K562 (cell line): ENCODE measurements around the gene TMEM205. TPM values are rescaled to one million over a fixed set of nuclear protein-coding genes. Genes with fewer than 3 reads are reported as not detected.
A peak's percentile ranks its signal among the peaks of the same experiment; 100 is the strongest.

Experiments used
- ADNP ChIP-seq: fragments of 200-800 bp; sonication (Bioruptor generic); IDR thresholded peaks from 2 replicates; pipeline ENCODE4 v1.6.1; 2016; ENCODE audit warnings: missing genetic modification characterization, missing compliant biosample characterization
- BRD4 ChIP-seq: fragments of 200-600 bp; sonication (generic); IDR thresholded peaks from 2 replicates; pipeline ENCODE4 v1.6.1; 2017; ENCODE audit warnings: inconsistent platforms
- CBX3 ChIP-seq, 2 experiments: IDR thresholded peaks; 1 replicate in 1 of 2; 2 replicates in 1 of 2; pipeline ENCODE4 v1.6.1; 2012; ENCODE audit warnings: inconsistent platforms in 2 of 2, low read length in 2 of 2, borderline replicate concordance in 1 of 2, control low read depth in 1 of 2
- CC2D1A ChIP-seq: fragments of 450-650 bp; IDR thresholded peaks from 2 replicates; pipeline ENCODE4 v1.6.1; 2017; ENCODE audit warnings: mild to moderate bottlenecking
- CHCHD3 ChIP-seq: fragments of 250-450 bp; sonication (Bioruptor Pico); IDR thresholded peaks from 2 replicates; pipeline ENCODE4 v2.1.2; 2022; ENCODE audit warnings: mild to moderate bottlenecking
- CHD2 ChIP-seq: IDR thresholded peaks from 2 replicates; pipeline ENCODE4 v1.6.1; 2011; ENCODE audit warnings: low read depth, low read length
- CLOCK ChIP-seq: fragments of 250-450 bp; sonication (Bioruptor Pico); IDR thresholded peaks from 2 replicates; pipeline ENCODE4 v1.4.0; 2020; ENCODE audit warnings: mild to moderate bottlenecking, moderate library complexity, borderline replicate concordance
- CREB1 ChIP-seq, 2 experiments: sonication (generic) in 1 of 2; formaldehyde crosslinking in 1 of 2; IDR thresholded peaks; 2 replicates each; pipeline versions ENCODE4 v1.6.1 to v1.8.0; 2012 to 2022; ENCODE audit warnings: inconsistent platforms in 1 of 2, mild to moderate bottlenecking in 1 of 2, missing genetic modification reagents in 1 of 2, moderate library complexity in 1 of 2
- CREB3L1 ChIP-seq: fragments of 450-650 bp; IDR thresholded peaks from 2 replicates; pipeline ENCODE4 v1.6.1; 2014; ENCODE audit warnings: low read depth, mild to moderate bottlenecking, moderate library complexity, borderline replicate concordance
- ELK1 ChIP-seq: sonication (generic); formaldehyde crosslinking; IDR thresholded peaks from 2 replicates; pipeline ENCODE4 v1.8.1; 2022; ENCODE audit warnings: missing genetic modification reagents
- FIP1L1 ChIP-seq: fragments of 200-400 bp; formaldehyde crosslinking; IDR thresholded peaks from 2 replicates; pipeline ENCODE4 v1.6.1; 2018; ENCODE audit warnings: mild to moderate bottlenecking, low read depth, low read length; ENCODE audit not compliant: poor library complexity, severe bottlenecking
- MIER1 ChIP-seq: fragments of 450-650 bp; IDR thresholded peaks from 2 replicates; pipeline ENCODE4 v1.6.1; 2016; ENCODE audit warnings: antibody characterized with exemption, mild to moderate bottlenecking, low read depth
- RBM22 ChIP-seq: fragments of 200-400 bp; formaldehyde crosslinking; IDR thresholded peaks from 2 replicates; pipeline ENCODE4 v1.6.1; 2018; ENCODE audit warnings: low read length, low read depth; ENCODE audit not compliant: poor library complexity, severe bottlenecking
- TARDBP ChIP-seq: fragments of 450-650 bp; IDR thresholded peaks from 2 replicates; pipeline ENCODE4 v1.6.1; 2016
- TRIM28 ChIP-seq: fragments of 450-650 bp; IDR thresholded peaks from 2 replicates; pipeline ENCODE4 v1.6.1; 2017
- ZBTB2 ChIP-seq: fragments of 450-650 bp; IDR thresholded peaks from 2 replicates; pipeline ENCODE4 v1.6.1; 2016; ENCODE audit warnings: antibody characterized with exemption
- ZFPM2 ChIP-seq: fragments of 250-450 bp; sonication (Bioruptor Pico); IDR thresholded peaks from 2 replicates; pipeline ENCODE4 v1.5.1; 2022; ENCODE audit warnings: mild to moderate bottlenecking
- ZNF395 ChIP-seq: fragments of 200-800 bp; sonication (Bioruptor generic); IDR thresholded peaks from 2 replicates; pipeline ENCODE4 v1.6.1; 2017; ENCODE audit warnings: missing genetic modification characterization, missing compliant biosample characterization
- ZNF449 ChIP-seq: fragments of 250-450 bp; sonication (Bioruptor Pico); IDR thresholded peaks from 2 replicates; pipeline ENCODE4 v1.8.0; 2022; ENCODE audit warnings: moderate library complexity, mild to moderate bottlenecking, inconsistent platforms
- ZNF79 ChIP-seq: fragments of 250-450 bp; sonication (Bioruptor Pico); IDR thresholded peaks from 2 replicates; pipeline ENCODE4 v1.4.0; 2020; ENCODE audit warnings: low read depth, mild to moderate bottlenecking, moderate library complexity
- polyA plus RNA-seq, 8 experiments: library from polyadenylated mRNA; depleted of rRNA in 4 of 8; stranded (reverse) in 5 of 8; unstranded in 3 of 8; fragments of >200 nt; fragmentation: Nextera tagmentation in 2 of 8; fragmentation: Illumina TruSeq in 1 of 8; extraction: Ambion mirVana in 2 of 8; extraction: Trizol in 1 of 8; gene quantifications; 2 replicates each; pipeline versions ENCODE4 v1.2.1 to v1.2.3, GENCODE V29; 2011 to 2014; ENCODE audit warnings: inconsistent platforms in 1 of 8, missing spikeins in 1 of 8
- total RNA-seq, 7 experiments: library from RNA; depleted of rRNA in 6 of 7; stranded (reverse); fragments of >200 nt in 6 of 7; fragmentation: Illumina TruSeq in 2 of 7; extraction: Trizol in 2 of 7; gene quantifications; 2 replicates each; pipeline versions ENCODE4 v1.2.1 to v1.2.3, GENCODE V29; 2011 to 2021; ENCODE audit warnings: low replicate concordance in 1 of 7

Gene TMEM205
- total and polyA plus RNA-seq, 9 of the 15 experiments (the other 6 are each of a cell fraction or from before 2014, with no cell fraction given) = 21.3 to 81.5 (median 44.1) TPM

GRCh38 chr19:11349171-11349570 is 3.1 kb upstream of the TMEM205 start (continued):
- TF ChIP-seq TRIM28 (peak; percentile 83), ADNP (tag) (no peak), ZNF395 (no peak), CREB3L1 (no peak), ZNF79 (no peak), RBM22 (no peak), CHD2 (no peak), ZNF449 (CRISPR knock-in tag) (no peak), ZFPM2 (no peak), CHCHD3 (no peak), CLOCK (CRISPR knock-in tag) (no peak), TARDBP (no peak), CC2D1A (no peak), BRD4 (no peak), ELK1 (CRISPR knock-in tag) (no peak), ZBTB2 (no peak), CBX3 (IDR thresholded peaks at IDR 0.05; ENCODE audit: borderline replicate concordance in 1 of 2, low read length in 2 of 2) (peak in 1 of 2 experiments; percentile 73; a peak in 1 of 3 replicates), FIP1L1 (no peak), MIER1 (peak; percentile 74), CREB1 (IDR thresholded peaks at IDR 0.05) (no peak), CREB1 (CRISPR knock-in tag; IDR thresholded peaks at IDR 0.05) (no peak)
